Transverse colon (tissue), 4 donors: ENCODE measurements around the gene PALM3. TPM values are rescaled to one million over a fixed set of nuclear protein-coding genes. Genes with fewer than 3 reads are reported as not detected.

Source experiments
- DNase-seq: peaks from one replicate; pipeline ENCODE4 v3.0.0-alpha.2; 2019
- H3K27ac ChIP-seq, 4 donors: fragments of 200-600 bp; sonication (generic); 2 replicates each; pipeline ENCODE4 v1.5.1; 2016 to 2018; ENCODE audit warnings: inconsistent platforms in 4 of 4
- H3K27me3 ChIP-seq: fragments of 200-600 bp; sonication (generic); 2 replicates; pipeline ENCODE4 v1.5.1; 2017; ENCODE audit warnings: inconsistent platforms
- H3K36me3 ChIP-seq, 4 donors: fragments of 200-600 bp; sonication (generic); 2 replicates each; pipeline ENCODE4 v1.5.1; 2017 to 2019; ENCODE audit warnings: inconsistent platforms in 4 of 4
- H3K4me1 ChIP-seq, 4 donors: fragments of 200-600 bp; sonication (generic); 2 replicates each; pipeline ENCODE4 v1.5.1; 2017 to 2020; ENCODE audit warnings: inconsistent platforms in 4 of 4
- H3K4me3 ChIP-seq, 4 donors: fragments of 200-600 bp; sonication (generic); 1 replicate in 1 of 4; 2 replicates in 3 of 4; pipeline versions ENCODE4 v1.5.1 to v1.6.1; 2017 to 2019; ENCODE audit warnings: inconsistent platforms in 4 of 4
- H3K9me3 ChIP-seq, 2 donors: fragments of 200-600 bp; sonication (generic); 2 replicates each; pipeline ENCODE4 v1.5.1; 2017 to 2019; ENCODE audit warnings: inconsistent platforms in 2 of 2
- EP300 ChIP-seq: sonication (generic); formaldehyde crosslinking; IDR thresholded peaks from one replicate; pipeline ENCODE4 v1.6.1; 2017; ENCODE audit warnings: antibody characterized with exemption, low read depth
- POLR2A ChIP-seq: fragments of 450-650 bp; IDR thresholded peaks from one replicate; pipeline ENCODE4 v1.6.1; 2016; ENCODE audit warnings: antibody characterized with exemption, mild to moderate bottlenecking, moderate library complexity
- POLR2AphosphoS5 ChIP-seq, 3 donors: sonication (generic); formaldehyde crosslinking; IDR thresholded peaks; one replicate each; pipeline ENCODE4 v1.6.1; 2016; ENCODE audit warnings: antibody characterized with exemption in 3 of 3
- WGBS, 2 donors: methylation state at CpG; one replicate each; pipeline ENCODE4 v1.1.5; 2018; ENCODE audit warnings: low coverage in 1 of 2; 5-methylcytosine and 5-hydroxymethylcytosine counted together
- in situ Hi-C, 4 donors: fragments of 200-750 bp; cut with MboI; loops; one replicate each; pipeline versions ENCODE4 v1.15.0 to v1.15.1; 2017; ENCODE audit warnings: low sequenced_read_pairs in 3 of 4, low pct_ligation_motif_present in 1 of 4, low pct_unique_long_range_greater_than_20kb in 1 of 4
- intact Hi-C: fragments of 100-400 bp; cut with DNase I; formaldehyde crosslinking; loops from one replicate; pipeline ENCODE4 v1.15.1; 2023; ENCODE audit warnings: low total_unique reads
- total RNA-seq, 4 donors: library from RNA; depleted of rRNA; stranded (reverse); fragments of >200 nt; gene quantifications; one replicate each; pipeline ENCODE4 v1.1.0, GENCODE V29; 2016
- TF ChIP-seq, protein P1 (sequence below), 5 experiments: fragments of 200-600 bp in 3 of 5; fragments of 450-650 bp in 2 of 5; sonication (generic) in 3 of 5; IDR thresholded peaks; 1 replicate in 2 of 5; 2 replicates in 3 of 5; pipeline ENCODE4 v1.5.1; 2016 to 2017; ENCODE audit warnings: antibody characterized with exemption in 5 of 5, inconsistent platforms in 3 of 5, mild to moderate bottlenecking in 2 of 5, moderate library complexity in 1 of 5

PALM3 gene
- total RNA-seq, 4 donors from 2014 or later: 0.14 to 0.32 TPM; not detected in 2

DNA sequence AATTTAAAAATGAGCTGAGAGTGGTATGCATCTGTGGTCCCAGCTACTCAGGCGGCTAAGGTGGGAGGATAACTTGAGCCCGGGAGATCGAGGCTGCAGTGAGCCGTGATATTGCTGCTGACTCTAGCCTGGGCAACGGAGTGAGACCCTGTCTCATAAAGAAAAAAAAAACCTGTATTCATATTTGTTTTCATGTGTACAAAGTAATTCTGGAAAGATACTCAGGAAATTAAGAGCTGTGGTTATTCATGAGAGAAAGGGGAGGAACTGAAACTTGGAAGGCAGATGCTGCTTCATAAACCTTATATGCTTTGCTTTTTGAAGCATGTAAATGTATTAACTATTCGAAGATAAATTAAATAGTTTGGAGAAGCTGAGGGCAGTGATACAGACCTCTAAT is 42.8 kb downstream of the PALM3 start:
- intact Hi-C loops (no loop called here), in situ Hi-C loops (no loop called here)
- Histone ChIP-seq H3K4me1 (peaks cover 0 to 11% (median 4%) of the 10 kb centered on the region in 4 donors), H3K4me3 (no peak overlapping the region), H3K27me3 (no peaks in the 10 kb centered on the region), H3K36me3 (no peaks in the 10 kb centered on the region), H3K27ac (no peak overlapping the region), H3K9me3 (no peaks in the 10 kb centered on the region)
- DNase-seq: no peak
- TF ChIP-seq POLR2A: no peak
- TF ChIP-seq, protein P1, sequence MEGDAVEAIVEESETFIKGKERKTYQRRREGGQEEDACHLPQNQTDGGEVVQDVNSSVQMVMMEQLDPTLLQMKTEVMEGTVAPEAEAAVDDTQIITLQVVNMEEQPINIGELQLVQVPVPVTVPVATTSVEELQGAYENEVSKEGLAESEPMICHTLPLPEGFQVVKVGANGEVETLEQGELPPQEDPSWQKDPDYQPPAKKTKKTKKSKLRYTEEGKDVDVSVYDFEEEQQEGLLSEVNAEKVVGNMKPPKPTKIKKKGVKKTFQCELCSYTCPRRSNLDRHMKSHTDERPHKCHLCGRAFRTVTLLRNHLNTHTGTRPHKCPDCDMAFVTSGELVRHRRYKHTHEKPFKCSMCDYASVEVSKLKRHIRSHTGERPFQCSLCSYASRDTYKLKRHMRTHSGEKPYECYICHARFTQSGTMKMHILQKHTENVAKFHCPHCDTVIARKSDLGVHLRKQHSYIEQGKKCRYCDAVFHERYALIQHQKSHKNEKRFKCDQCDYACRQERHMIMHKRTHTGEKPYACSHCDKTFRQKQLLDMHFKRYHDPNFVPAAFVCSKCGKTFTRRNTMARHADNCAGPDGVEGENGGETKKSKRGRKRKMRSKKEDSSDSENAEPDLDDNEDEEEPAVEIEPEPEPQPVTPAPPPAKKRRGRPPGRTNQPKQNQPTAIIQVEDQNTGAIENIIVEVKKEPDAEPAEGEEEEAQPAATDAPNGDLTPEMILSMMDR (IDR thresholded peaks at IDR 0.05): no peak
- TF ChIP-seq EP300: no peak
- TF ChIP-seq POLR2AphosphoS5 (IDR thresholded peaks at IDR 0.05): no peak
- WGBS, 2 donors: 73% methylated on average over 6 of the region's 6 CpGs

DNA sequence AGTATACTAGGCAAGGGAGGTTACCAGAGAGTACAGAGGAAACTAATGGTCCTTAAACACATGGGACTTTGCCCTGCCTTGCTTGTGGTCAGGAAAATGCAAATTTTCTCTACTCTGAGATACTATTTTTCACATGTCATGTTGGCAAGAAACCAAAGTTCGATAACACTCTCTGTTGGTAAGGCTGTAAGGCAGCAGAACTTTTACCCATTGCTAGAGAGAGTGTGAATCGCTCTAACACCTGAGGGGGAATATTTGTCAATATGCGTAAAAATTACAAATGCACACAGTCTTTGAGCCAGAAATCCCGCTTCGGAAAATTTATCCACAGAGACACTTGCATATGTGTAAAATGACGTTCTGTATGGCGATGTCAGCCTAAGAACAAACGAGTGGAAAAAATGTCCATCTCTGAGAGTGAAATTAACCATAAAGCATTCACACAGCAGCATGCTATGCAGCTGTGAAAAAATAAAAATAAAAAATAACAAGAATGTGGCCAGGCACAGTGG is 46.3 kb downstream of the PALM3 start:
- H3K27ac ChIP-seq: peak overlapping the region in 3 of 4 donors; percentile 34 to 55 (median 42)
- WGBS, 2 donors: 31 to 35% methylated on average over 8 of the region's 8 CpGs

DNA sequence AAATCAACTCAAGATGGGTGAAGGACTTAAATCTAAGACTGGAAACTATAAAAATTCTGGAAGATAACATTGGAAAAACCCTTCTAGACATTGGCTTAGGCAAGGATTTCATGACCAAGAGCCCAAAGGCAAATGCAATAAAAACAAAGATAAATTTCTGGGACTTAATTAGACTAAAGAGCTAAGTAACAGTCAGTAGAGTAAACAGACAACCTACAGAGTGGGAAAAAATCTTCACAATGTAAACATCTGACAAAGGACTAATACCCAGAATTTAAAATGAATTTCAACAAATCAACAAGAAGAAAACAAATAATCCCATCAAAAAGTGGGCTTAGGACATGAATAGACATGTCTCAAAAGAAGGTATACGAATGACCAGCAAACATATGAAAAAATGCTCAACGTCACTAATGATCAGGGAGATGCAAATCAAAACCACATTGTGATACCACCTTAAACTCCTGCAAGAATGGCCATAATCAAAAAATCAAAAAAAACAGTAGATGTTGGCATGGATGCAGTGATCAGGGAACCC is 49.4 kb downstream of the PALM3 start:
- intact Hi-C loops (no loop called here), in situ Hi-C loops (no loop called here)
- H3K27me3 ChIP-seq: no peaks in the 10 kb centered on the region
- H3K9me3 ChIP-seq: no peaks in the 10 kb centered on the region
- H3K4me1 ChIP-seq: peaks cover 0 to 3% (median 2%) of the 10 kb centered on the region in 4 donors
- 79 to 90% methylated on average over 2 of the region's 2 CpGs for WGBS, 2 donors
- H3K27ac ChIP-seq: no peak overlapping the region
- no peak for TF ChIP-seq POLR2A
- TF ChIP-seq EP300: no peak
- no peak for TF ChIP-seq POLR2AphosphoS5 (IDR thresholded peaks at IDR 0.05)
- TF ChIP-seq, protein P1 (IDR thresholded peaks at IDR 0.05): no peak
- no peak for DNase-seq
- no peak overlapping the region for H3K4me3 ChIP-seq
- no peaks in the 10 kb centered on the region for H3K36me3 ChIP-seq

More for the DNA sequence above, 46.3 kb downstream of the PALM3 start:
- TF ChIP-seq, protein P1 (IDR thresholded peaks at IDR 0.05): no peak
- TF ChIP-seq POLR2AphosphoS5 (IDR thresholded peaks at IDR 0.05) (peak in 1 of 3 donors; percentile 18), EP300 (no peak)
- H3K9me3 ChIP-seq: no peaks in the 10 kb centered on the region
- in situ Hi-C loops (no loop called here), intact Hi-C loops (no loop called here)
- DNase-seq: no peak
- H3K4me3 ChIP-seq: no peak overlapping the region
- no peaks in the 10 kb centered on the region for H3K36me3 ChIP-seq
- H3K4me1 ChIP-seq: peaks cover 0 to 3% (median 2%) of the 10 kb centered on the region in 4 donors
- H3K27me3 ChIP-seq: no peaks in the 10 kb centered on the region

DNA sequence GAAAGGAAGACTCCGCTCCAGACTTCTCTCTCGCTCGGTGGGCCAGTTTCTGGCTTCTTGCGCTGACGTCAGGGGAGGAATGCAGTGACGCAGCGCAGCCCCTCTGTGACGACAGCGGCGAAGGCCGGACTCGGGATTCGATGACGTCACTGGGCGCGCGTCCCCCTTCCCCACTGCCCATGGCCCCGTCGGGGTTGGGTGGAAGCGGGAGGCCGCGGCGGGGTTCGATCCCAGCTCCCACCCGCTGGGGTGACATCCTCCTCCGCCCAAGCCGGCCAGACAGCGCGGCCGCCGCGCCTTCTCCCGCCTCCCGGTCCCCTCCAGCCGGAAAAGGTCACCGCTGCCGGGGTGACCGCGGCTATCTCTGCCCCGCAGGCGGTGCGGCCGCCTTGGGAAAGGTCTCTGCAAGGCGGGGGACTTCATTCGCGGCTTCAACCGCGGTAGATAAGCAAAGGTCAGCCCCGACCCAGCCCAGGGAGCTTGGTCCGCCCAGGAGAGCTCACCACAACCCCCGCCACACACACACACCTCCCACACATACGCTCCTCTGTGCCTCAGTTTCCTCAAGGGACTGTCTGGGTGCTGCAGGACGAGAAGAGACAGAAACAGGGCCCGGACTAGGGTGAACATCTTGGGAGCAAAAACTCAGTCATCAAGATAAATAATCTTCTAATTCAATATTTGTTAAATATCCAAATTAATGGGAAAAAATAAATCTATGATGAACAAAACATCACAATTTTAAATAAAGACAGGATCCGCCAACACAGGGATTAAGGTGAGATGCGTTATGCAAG is 54.9 kb downstream of the PALM3 start:
- peak; percentile 71 for TF ChIP-seq POLR2A
- TF ChIP-seq POLR2AphosphoS5 (IDR thresholded peaks at IDR 0.05): peak; percentile 48 to 69 (median 67)
- peak; percentile 60 for TF ChIP-seq EP300
- TF ChIP-seq, protein P1 (IDR thresholded peaks at IDR 0.05): no peak
- no peak for DNase-seq
- peak overlapping the region; percentile 51 to 98 (median 77) for H3K4me3 ChIP-seq
- 10 to 48% methylated on average over 4 to 28 of the region's 56 CpGs for WGBS, 2 donors
- intact Hi-C loops (no loop called here), in situ Hi-C loops (no loop called here)
- H3K9me3 ChIP-seq: no peaks in the 10 kb centered on the region
- H3K27ac ChIP-seq: peak overlapping the region; percentile 100
- no peaks in the 10 kb centered on the region for H3K27me3 ChIP-seq
- H3K36me3 ChIP-seq: no peaks in the 10 kb centered on the region
- H3K4me1 ChIP-seq: peaks cover 4 to 34% (median 29%) of the 10 kb centered on the region in 4 donors
